Esophagus (tissue), 2 donors: ENCODE data around the gene APOO. TPM values are rescaled to one million over a fixed set of nuclear protein-coding genes. Genes with fewer than 3 reads are reported as not detected.
"Not testable (repeated sequence)": the region's sequence is repeated elsewhere in the genome, so short reads cannot be mapped to it uniquely, and the experiment has no call there.

Experiments used
- H3K27ac ChIP-seq, 2 donors: one replicate each; pipeline ENCODE4 v1.5.1; 2013; ENCODE audit warnings: low read depth in 2 of 2, mild to moderate bottlenecking in 2 of 2, inconsistent platforms in 1 of 2, low read length in 1 of 2, moderate library complexity in 1 of 2
- H3K27me3 ChIP-seq, 2 donors: one replicate each; pipeline ENCODE4 v1.6.1; 2013; ENCODE audit warnings: low read length in 2 of 2, control low read depth in 1 of 2, mild to moderate bottlenecking in 1 of 2; ENCODE audit not compliant: insufficient read depth in 2 of 2, control insufficient read depth in 1 of 2
- H3K36me3 ChIP-seq, 2 donors: one replicate each; pipeline ENCODE4 v1.6.1; 2013; ENCODE audit warnings: low read length in 1 of 2; ENCODE audit not compliant: control insufficient read depth in 2 of 2, insufficient read depth in 2 of 2
- H3K4me1 ChIP-seq, 2 donors: one replicate each; pipeline ENCODE4 v1.6.1; 2013; ENCODE audit warnings: low read length in 1 of 2; ENCODE audit not compliant: control insufficient read depth in 2 of 2, insufficient read depth in 2 of 2
- H3K4me3 ChIP-seq, 2 donors: one replicate each; pipeline ENCODE4 v1.5.1; 2013; ENCODE audit warnings: low read length in 2 of 2, mild to moderate bottlenecking in 2 of 2, low read depth in 1 of 2, moderate library complexity in 1 of 2
- H3K9me3 ChIP-seq, 2 donors: one replicate each; pipeline ENCODE4 v1.6.1; 2013; ENCODE audit warnings: mild to moderate bottlenecking in 2 of 2, low read depth in 1 of 2, low read length in 1 of 2, moderate library complexity in 1 of 2; ENCODE audit not compliant: control insufficient read depth in 2 of 2, insufficient read depth in 1 of 2
- WGBS, 2 donors: extraction: QIAGEN DNeasy Blood & Tissue Kit; methylation state at CpG; one replicate each; pipeline ENCODE4 v1.1.7; 2013; 5-methylcytosine and 5-hydroxymethylcytosine counted together
- polyA plus RNA-seq, 2 donors: library from polyadenylated mRNA; stranded (reverse); fragments of 200-250 nt; gene quantifications; one replicate each; pipeline ENCODE4 v1.2.3, GENCODE V29; 2013
- donor health status: healthy with polysubstance abuse.
- donor health status: Bipolar disorder and iron deficiency.

Gene APOO
- polyA plus RNA-seq, 2 donors: 12.7 to 15.8 TPM

DNA sequence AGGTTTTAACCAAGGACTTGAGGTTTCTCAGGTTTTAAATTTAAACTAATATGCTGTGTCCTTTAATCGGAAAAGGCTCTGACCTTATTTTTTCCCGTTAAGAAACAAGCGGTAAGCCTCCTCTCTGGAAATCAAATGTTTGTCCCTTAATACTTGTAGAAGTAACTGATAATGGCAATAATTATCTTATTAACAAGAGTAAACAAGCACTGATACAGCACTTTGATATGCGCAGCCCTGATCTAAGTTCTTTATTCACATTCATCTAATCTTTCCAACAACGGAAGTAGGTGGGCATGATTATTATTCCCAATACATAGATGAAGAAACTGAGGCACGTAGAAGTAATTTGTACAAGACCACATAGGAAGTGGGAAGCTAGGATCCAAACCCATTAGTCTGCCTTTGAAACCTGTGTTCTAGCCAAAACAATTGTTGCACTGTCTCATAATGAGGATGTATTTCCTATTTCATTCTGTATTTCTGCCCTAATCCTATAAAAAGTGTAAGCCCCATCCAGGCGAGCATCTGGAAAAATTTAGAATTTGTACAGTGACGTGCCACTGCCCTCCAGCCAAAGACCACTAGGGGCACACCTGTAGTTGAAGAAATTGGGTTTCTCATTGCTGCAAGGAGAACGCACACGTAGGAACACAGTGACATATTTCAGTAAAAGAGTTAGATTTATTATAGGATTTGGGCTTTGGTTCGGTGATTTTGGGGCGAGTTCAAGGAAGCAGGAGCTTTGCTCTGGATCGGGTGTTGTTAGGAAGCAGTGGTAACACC lies 674 bp upstream of the APOO start:
- 35 to 43% methylated on average over 13 of the region's 13 CpGs for WGBS, 2 donors
- H3K4me1 ChIP-seq: no peaks in the 10 kb centered on the region
- peak overlapping the region in 1 of 2 donors; percentile 94 for H3K27ac ChIP-seq
- no peak overlapping the region for H3K4me3 ChIP-seq
- no peaks in the 10 kb centered on the region for H3K36me3 ChIP-seq
- H3K27me3 ChIP-seq: no peaks in the 10 kb centered on the region
- no peaks in the 10 kb centered on the region for H3K9me3 ChIP-seq

DNA sequence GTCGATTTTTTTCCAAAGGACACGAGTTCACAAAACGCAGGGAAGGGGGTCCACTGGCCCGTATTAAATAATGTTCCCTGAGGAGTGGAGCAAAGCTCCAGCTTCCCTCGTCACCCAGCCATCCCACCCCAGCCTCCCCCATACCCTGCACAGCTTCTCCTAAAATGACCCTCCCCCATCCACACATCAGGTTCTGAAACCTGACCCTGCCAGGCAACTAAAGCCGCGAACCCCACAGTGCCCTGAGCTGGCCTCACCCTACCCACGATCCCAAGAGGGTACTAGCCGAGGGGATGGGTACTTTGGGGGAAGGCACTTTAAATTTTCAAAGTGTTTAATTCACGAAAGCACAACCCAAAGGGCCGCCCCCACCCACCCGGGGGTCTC lies 634 bp downstream of the APOO start:
- peak overlapping the region; percentile 48 to 53 for H3K4me3 ChIP-seq
- no peaks in the 10 kb centered on the region for H3K36me3 ChIP-seq
- no peaks in the 10 kb centered on the region for H3K4me1 ChIP-seq
- peak overlapping the region; percentile 73 to 94 for H3K27ac ChIP-seq
- no peaks in the 10 kb centered on the region for H3K27me3 ChIP-seq
- 1 to 36% methylated on average over 12 of the region's 12 CpGs for WGBS, 2 donors
- H3K9me3 ChIP-seq: no peaks in the 10 kb centered on the region

DNA sequence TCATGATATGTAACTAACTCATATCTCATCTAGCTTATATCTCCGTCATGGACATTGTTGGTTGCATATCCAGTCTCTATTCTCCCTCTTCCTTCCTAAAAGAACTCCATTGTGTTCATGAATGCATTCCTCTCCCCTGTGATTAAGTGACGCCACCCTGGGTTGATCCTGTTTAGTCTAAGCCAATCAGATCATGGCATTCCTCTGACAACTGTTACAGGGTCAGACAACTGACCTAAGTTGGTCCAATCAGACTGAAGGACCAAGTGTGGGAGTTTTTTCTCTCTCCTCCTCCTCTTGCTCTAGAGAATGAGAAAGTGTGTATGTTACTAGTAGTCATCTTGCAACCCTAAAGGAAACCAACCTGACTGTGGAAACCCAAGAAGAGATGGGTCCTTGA lies 3.6 kb downstream of the APOO start:
- Histone ChIP-seq H3K4me3 (no peak overlapping the region), H3K9me3 (no peaks in the 10 kb centered on the region), H3K4me1 (no peaks in the 10 kb centered on the region), H3K27me3 (no peaks in the 10 kb centered on the region), H3K27ac (no peak overlapping the region), H3K36me3 (no peaks in the 10 kb centered on the region)
- WGBS, 2 donors: 40 to 52% methylated on average over 2 of the region's 2 CpGs

GRCh38 chrX:23902419-23902818 lies 5.3 kb downstream of the APOO start:
- WGBS, 2 donors: 2% methylated on average over 2 of the region's 2 CpGs
- H3K27ac ChIP-seq: peak overlapping the region; percentile 42 to 53
- no peak overlapping the region for H3K4me3 ChIP-seq
- H3K36me3 ChIP-seq: no peaks in the 10 kb centered on the region
- H3K4me1 ChIP-seq: no peaks in the 10 kb centered on the region
- H3K9me3 ChIP-seq: no peaks in the 10 kb centered on the region
- H3K27me3 ChIP-seq: no peaks in the 10 kb centered on the region

DNA sequence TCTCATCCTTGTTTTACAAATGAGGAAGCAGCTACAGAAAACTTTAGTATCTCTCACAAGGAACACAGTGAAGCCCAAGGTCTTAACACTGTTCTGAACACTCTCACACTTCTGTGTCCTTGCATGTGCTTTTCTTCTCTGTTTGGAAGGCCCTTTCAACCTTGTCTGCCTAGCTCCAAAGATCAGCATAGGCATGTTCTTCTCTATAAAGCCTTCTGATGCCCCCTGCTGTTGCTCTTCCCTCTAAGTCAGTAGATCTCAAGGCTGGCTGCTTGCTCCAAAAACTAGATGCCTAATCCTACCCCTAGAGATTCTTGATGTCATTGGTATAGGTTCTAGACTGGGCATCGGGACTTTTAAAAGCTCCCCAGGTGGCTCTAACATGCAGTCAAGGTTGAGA lies 5.9 kb downstream of the APOO start:
- Histone ChIP-seq H3K9me3 (no peaks in the 10 kb centered on the region), H3K27me3 (no peaks in the 10 kb centered on the region), H3K27ac (peak overlapping the region in 1 of 2 donors; percentile 53), H3K4me1 (no peaks in the 10 kb centered on the region), H3K36me3 (no peaks in the 10 kb centered on the region), H3K4me3 (no peak overlapping the region)
- 16 to 46% methylated on average over 1 of the region's 1 CpG for WGBS, 2 donors

DNA sequence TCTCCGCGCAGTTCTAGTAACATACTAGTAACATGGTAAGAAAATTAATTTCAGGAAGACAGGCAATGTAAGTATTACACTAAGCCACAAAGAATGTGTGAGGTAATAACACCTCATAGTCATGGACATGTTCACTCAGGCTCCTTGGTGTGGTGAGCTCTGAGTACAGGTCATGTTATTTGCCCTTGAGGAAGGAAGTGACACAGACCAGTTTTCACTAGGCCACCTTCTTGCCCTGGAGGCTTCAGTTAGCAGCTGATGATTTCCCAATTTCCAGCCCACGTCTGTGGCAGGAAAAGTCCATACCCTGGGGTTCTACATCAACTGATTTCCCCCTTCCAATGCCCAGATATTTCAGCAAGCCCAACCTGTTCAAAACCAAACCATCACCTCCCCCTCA lies 6.7 kb downstream of the APOO start:
- 46 to 63% methylated on average over 3 of the region's 3 CpGs for WGBS, 2 donors
- no peak overlapping the region for H3K4me3 ChIP-seq
- H3K36me3 ChIP-seq: no peaks in the 10 kb centered on the region
- peak overlapping the region; percentile 20 to 53 for H3K27ac ChIP-seq
- H3K27me3 ChIP-seq: no peaks in the 10 kb centered on the region
- no peaks in the 10 kb centered on the region for H3K4me1 ChIP-seq
- H3K9me3 ChIP-seq: no peaks in the 10 kb centered on the region

GRCh38 chrX:23900220-23900797 lies 7.4 kb downstream of the APOO start:
- H3K27me3 ChIP-seq: no peaks in the 10 kb centered on the region
- WGBS, 2 donors: 58 to 71% methylated on average over 12 of the region's 12 CpGs
- no peaks in the 10 kb centered on the region for H3K36me3 ChIP-seq
- no peak overlapping the region for H3K4me3 ChIP-seq
- peak overlapping the region; percentile 40 to 77 for H3K27ac ChIP-seq
- no peaks in the 10 kb centered on the region for H3K4me1 ChIP-seq
- H3K9me3 ChIP-seq: no peaks in the 10 kb centered on the region

DNA sequence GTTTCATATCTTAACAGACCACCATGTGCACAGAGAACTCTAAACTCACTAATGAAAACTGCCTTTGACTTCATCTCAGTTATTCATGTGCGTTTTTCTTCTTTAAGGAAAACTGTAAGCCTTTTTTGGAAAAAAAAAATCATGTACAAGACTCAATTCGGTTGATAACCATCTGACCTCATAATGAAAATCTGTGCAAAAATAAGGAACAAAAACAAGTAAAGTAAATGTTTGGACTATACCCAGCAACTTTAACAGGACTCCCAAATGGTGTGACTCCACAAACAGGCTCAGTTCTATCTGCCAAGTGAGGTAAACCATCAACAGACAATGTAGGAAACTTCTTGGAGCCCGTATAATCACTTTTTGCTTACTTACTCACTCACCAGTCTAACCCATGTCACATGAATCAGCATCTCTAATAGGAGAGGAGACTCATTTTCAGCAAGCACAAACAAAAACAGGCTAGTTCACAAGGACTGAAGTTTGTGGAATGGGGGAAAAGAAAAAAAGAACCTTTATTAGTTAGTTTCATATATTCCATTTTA lies 9.3 kb downstream of the APOO start:
- Histone ChIP-seq H3K27me3 (no peaks in the 10 kb centered on the region), H3K27ac (peak overlapping the region in 1 of 2 donors; percentile 21), H3K9me3 (no peaks in the 10 kb centered on the region), H3K4me1 (no peaks in the 10 kb centered on the region), H3K36me3 (no peaks in the 10 kb centered on the region), H3K4me3 (no peak overlapping the region)
- 54 to 59% methylated on average over 3 of the region's 3 CpGs for whole genome bisulfite sequencing, 2 donors

- Histone ChIP-seq H3K4me3 (no peak overlapping the region), H3K27me3 (no peaks in the 10 kb centered on the region), H3K9me3 (no peaks in the 10 kb centered on the region), H3K27ac (no peak overlapping the region), H3K36me3 (no peaks in the 10 kb centered on the region), H3K4me1 (no peaks in the 10 kb centered on the region)
- 30 to 60% methylated on average over 2 of the region's 2 CpGs for WGBS, 2 donors
Measured at GRCh38 chrX:23896981-23897380, 10.8 kb downstream of the APOO start.

DNA sequence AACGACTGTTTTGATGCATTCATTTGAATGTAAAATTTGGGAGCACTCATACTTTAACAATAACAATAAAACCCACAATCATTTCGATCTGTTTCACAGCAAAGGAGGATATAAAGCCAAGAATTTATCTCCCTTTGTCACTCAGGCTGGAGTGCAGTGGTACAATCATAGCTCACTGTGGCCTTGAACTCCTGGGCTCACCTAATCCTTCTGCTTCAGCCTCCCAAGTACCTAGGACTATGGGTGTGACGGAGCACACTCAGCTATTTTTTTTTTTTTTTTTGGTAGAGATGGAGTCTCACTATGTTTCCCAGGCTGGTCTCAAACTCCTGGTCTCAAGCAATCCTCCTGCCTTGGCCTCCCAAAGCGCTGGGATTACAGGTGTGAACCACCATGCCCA lies 11.2 kb downstream of the APOO start:
- not testable (repeated sequence) for H3K4me3 ChIP-seq, H3K36me3 ChIP-seq, H3K27me3 ChIP-seq, H3K4me1 ChIP-seq, H3K27ac ChIP-seq, H3K9me3 ChIP-seq
- whole genome bisulfite sequencing, 2 donors: 60 to 77% methylated on average over 4 of the region's 4 CpGs
